Hepatocyte (in vitro differentiated cells): ENCODE measurements around the gene ANOS1. TPM values are rescaled to one million over a fixed set of nuclear protein-coding genes. Genes with fewer than 3 reads are reported as not detected.

ENCODE experiments used
- DNase-seq: peaks from one replicate; pipeline ENCODE4 v3.0.0-alpha.2; 2016; ENCODE audit warnings: low spot score
- H2AFZ ChIP-seq: fragments of 200-600 bp; sonication (generic); 2 replicates; pipeline ENCODE4 v1.6.0; 2016; ENCODE audit warnings: antibody characterized with exemption, mild to moderate bottlenecking
- H3K27ac ChIP-seq: fragments of 200-600 bp; sonication (generic); 2 replicates; pipeline ENCODE4 v1.5.1; 2016; ENCODE audit warnings: mild to moderate bottlenecking
- H3K27me3 ChIP-seq: fragments of 200-600 bp; sonication (generic); 2 replicates; pipeline ENCODE4 v1.6.1; 2016
- H3K36me3 ChIP-seq: fragments of 200-600 bp; sonication (generic); replicated peaks from 2 replicates; pipeline ENCODE4 v1.5.1; 2016; ENCODE audit warnings: low read depth; ENCODE audit not compliant: insufficient read depth
- H3K4me1 ChIP-seq: fragments of 200-600 bp; sonication (generic); 2 replicates; pipeline ENCODE4 v1.5.1; 2016; ENCODE audit warnings: mild to moderate bottlenecking, moderate library complexity; ENCODE audit not compliant: insufficient read depth
- H3K4me2 ChIP-seq: fragments of 200-600 bp; sonication (generic); 2 replicates; pipeline ENCODE4 v1.6.0; 2016
- H3K4me3 ChIP-seq: fragments of 200-600 bp; sonication (generic); 2 replicates; pipeline ENCODE4 v1.5.1; 2016; ENCODE audit warnings: mild to moderate bottlenecking
- H3K79me2 ChIP-seq: fragments of 200-600 bp; sonication (generic); 2 replicates; pipeline ENCODE4 v1.6.0; 2017; ENCODE audit warnings: mild to moderate bottlenecking
- H3K9me2 ChIP-seq: fragments of 200-600 bp; sonication (generic); replicated peaks from 2 replicates; pipeline ENCODE4 v1.6.0; 2017; ENCODE audit warnings: mild to moderate bottlenecking; ENCODE audit not compliant: insufficient read depth
- H3K9me3 ChIP-seq: fragments of 200-600 bp; sonication (generic); 2 replicates; pipeline ENCODE4 v1.5.1; 2016; ENCODE audit warnings: low read depth, mild to moderate bottlenecking
- H4K20me1 ChIP-seq: fragments of 200-600 bp; sonication (generic); 2 replicates; pipeline ENCODE4 v1.6.0; 2016; ENCODE audit warnings: mild to moderate bottlenecking; ENCODE audit not compliant: insufficient read depth, poor library complexity, severe bottlenecking
- EZH2 ChIP-seq: fragments of 200-600 bp; sonication (generic); IDR thresholded peaks from 2 replicates; pipeline ENCODE4 v1.6.1; 2016; ENCODE audit warnings: antibody characterized with exemption, mild to moderate bottlenecking, borderline replicate concordance
- EZH2phosphoT487 ChIP-seq: fragments of 200-600 bp; sonication (generic); IDR thresholded peaks from one replicate; pipeline ENCODE4 v1.6.1; 2018; ENCODE audit warnings: antibody characterized with exemption, mild to moderate bottlenecking, low read depth, moderate library complexity; ENCODE audit not compliant: unreplicated experiment, severe bottlenecking
- WGBS: methylation state at CpG from one replicate; pipeline ENCODE4 v1.1.6; 2016; ENCODE audit warnings: low lambda C conversion rate; ENCODE audit errors: missing lambda C conversion rate; 5-methylcytosine and 5-hydroxymethylcytosine counted together
- polyA plus RNA-seq: library from polyadenylated mRNA; unstranded; fragments of >200 nt; fragmentation: Nextera tagmentation; extraction: Ambion mirVana; gene quantifications from 2 replicates; pipeline ENCODE4 v1.2.1, GENCODE V29; 2016
- total RNA-seq: library from RNA; depleted of rRNA; stranded (reverse); fragments of >200 nt; gene quantifications from 2 replicates; pipeline ENCODE4 v1.2.3, GENCODE V29; 2014
- TF ChIP-seq, protein P1 (sequence below): fragments of 200-600 bp; sonication (generic); IDR thresholded peaks from 2 replicates; pipeline ENCODE4 v1.5.1; 2016; ENCODE audit warnings: antibody characterized with exemption, mild to moderate bottlenecking; ENCODE audit not compliant: poor library complexity

The ANOS1 gene
- total and polyA plus RNA-seq, 2 experiments from 2014 or later = 3.1 to 6.4 TPM

- Histone ChIP-seq H3K27ac (no peak overlapping the region), H3K4me2 (no peak overlapping the region), H3K9me3 (no peaks in the 10 kb centered on the region), H3K27me3 (no peaks in the 10 kb centered on the region), H3K9me2 (no peaks in the 10 kb centered on the region), H3K79me2 (no peaks in the 10 kb centered on the region), H4K20me1 (no peaks in the 10 kb centered on the region), H2AFZ (no peak overlapping the region), H3K4me3 (no peak overlapping the region), H3K36me3 (no peaks in the 10 kb centered on the region), H3K4me1 (no peaks in the 10 kb centered on the region)
- TF ChIP-seq EZH2 = no peak
- TF ChIP-seq, protein P1, sequence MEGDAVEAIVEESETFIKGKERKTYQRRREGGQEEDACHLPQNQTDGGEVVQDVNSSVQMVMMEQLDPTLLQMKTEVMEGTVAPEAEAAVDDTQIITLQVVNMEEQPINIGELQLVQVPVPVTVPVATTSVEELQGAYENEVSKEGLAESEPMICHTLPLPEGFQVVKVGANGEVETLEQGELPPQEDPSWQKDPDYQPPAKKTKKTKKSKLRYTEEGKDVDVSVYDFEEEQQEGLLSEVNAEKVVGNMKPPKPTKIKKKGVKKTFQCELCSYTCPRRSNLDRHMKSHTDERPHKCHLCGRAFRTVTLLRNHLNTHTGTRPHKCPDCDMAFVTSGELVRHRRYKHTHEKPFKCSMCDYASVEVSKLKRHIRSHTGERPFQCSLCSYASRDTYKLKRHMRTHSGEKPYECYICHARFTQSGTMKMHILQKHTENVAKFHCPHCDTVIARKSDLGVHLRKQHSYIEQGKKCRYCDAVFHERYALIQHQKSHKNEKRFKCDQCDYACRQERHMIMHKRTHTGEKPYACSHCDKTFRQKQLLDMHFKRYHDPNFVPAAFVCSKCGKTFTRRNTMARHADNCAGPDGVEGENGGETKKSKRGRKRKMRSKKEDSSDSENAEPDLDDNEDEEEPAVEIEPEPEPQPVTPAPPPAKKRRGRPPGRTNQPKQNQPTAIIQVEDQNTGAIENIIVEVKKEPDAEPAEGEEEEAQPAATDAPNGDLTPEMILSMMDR = no peak
- TF ChIP-seq EZH2phosphoT487 = no peak
- DNase-seq = no peak
Observed at GRCh38 chrX:8755813-8756212, 23.9 kb upstream of the ANOS1 start.

GRCh38 chrX:8755116-8755515, 23.2 kb upstream of the ANOS1 start:
- no peak overlapping the region for H3K4me3 ChIP-seq
- no peak for DNase-seq
- WGBS = 91% methylated on average over 4 of the region's 4 CpGs

DNA sequence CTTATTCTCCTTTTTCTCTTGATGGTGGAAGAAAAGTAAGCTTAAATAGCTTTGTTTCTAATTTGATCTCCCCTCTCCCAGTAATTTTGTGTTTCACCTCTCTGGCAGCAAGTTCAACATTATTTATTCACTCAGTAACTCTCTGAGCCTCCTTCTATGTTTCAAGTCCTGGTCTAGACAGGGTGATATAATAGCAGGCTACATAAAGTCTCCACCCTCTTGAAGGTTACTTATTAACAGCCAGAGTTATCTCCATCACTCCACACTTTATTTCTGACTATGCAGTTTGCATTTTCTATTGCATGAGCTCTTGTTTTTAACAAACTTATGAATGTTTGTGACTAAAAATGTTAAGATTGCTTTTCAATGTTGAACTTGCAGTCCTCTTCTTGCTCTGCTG, 17.8 kb upstream of the ANOS1 start:
- Histone ChIP-seq H3K79me2 (no peaks in the 10 kb centered on the region), H3K27me3 (no peaks in the 10 kb centered on the region), H2AFZ (no peak overlapping the region), H4K20me1 (no peaks in the 10 kb centered on the region), H3K27ac (no peak overlapping the region), H3K4me3 (no peak overlapping the region), H3K9me2 (no peaks in the 10 kb centered on the region), H3K36me3 (no peaks in the 10 kb centered on the region), H3K9me3 (no peaks in the 10 kb centered on the region), H3K4me1 (no peaks in the 10 kb centered on the region), H3K4me2 (no peak overlapping the region)
- DNase-seq = no peak
- TF ChIP-seq, protein P1 = no peak

More at GRCh38 chrX:8755116-8755515, 23.2 kb upstream of the ANOS1 start:
- Histone ChIP-seq H3K27ac (no peak overlapping the region), H3K79me2 (no peaks in the 10 kb centered on the region), H4K20me1 (no peaks in the 10 kb centered on the region), H3K27me3 (no peaks in the 10 kb centered on the region), H3K9me2 (no peaks in the 10 kb centered on the region), H3K4me1 (no peaks in the 10 kb centered on the region), H3K36me3 (no peaks in the 10 kb centered on the region), H3K9me3 (no peaks in the 10 kb centered on the region), H3K4me2 (no peak overlapping the region), H2AFZ (no peak overlapping the region)
- TF ChIP-seq, protein P1 = peak; percentile 11
- no peak for TF ChIP-seq EZH2phosphoT487
- no peak for TF ChIP-seq EZH2

- Histone ChIP-seq H3K27me3 (no peaks in the 10 kb centered on the region), H3K27ac (no peak overlapping the region), H2AFZ (no peak overlapping the region), H3K36me3 (no peaks in the 10 kb centered on the region), H3K9me3 (no peaks in the 10 kb centered on the region), H3K79me2 (no peaks in the 10 kb centered on the region), H4K20me1 (no peaks in the 10 kb centered on the region), H3K4me1 (no peaks in the 10 kb centered on the region), H3K4me2 (no peak overlapping the region), H3K4me3 (no peak overlapping the region), H3K9me2 (no peaks in the 10 kb centered on the region)
- TF ChIP-seq, protein P1 = peak; percentile 46
- no peak for TF ChIP-seq EZH2phosphoT487
- WGBS = 37% methylated on average over 6 of the region's 6 CpGs
- peak; percentile 32 for DNase-seq
Observed at GRCh38 chrX:8748855-8749254, 16.9 kb upstream of the ANOS1 start.
